Large intestine (tissue), 1 donor: ENCODE data around the gene PAXX. TPM values are rescaled to one million over a fixed set of nuclear protein-coding genes. Genes with fewer than 3 reads are reported as not detected.

Experiments used
- polyA plus RNA-seq: library from polyadenylated mRNA; unstranded; fragments of 120-200 nt; gene quantifications from one replicate; pipeline ENCODE4 v1.2.1, GENCODE V29; 2013

The PAXX gene
- polyA plus RNA-seq, 1 donor: 38.9 TPM

Other genes starting within 250 kb of the PAXX start
- 7.8 TPM for gene LCN10, start 249.5 kb upstream of the PAXX start, polyA plus RNA-seq
- gene LCN6, start 243.9 kb upstream of the PAXX start, polyA plus RNA-seq: 2.8 TPM
- 0.06 TPM for gene LCN8, start 234.2 kb upstream of the PAXX start, polyA plus RNA-seq
- gene LCN15, start 227.9 kb upstream of the PAXX start, polyA plus RNA-seq: 14.0 TPM
- gene TMEM141, start 201.1 kb upstream of the PAXX start, polyA plus RNA-seq: 324 TPM
- gene CCDC183, start 196.1 kb upstream of the PAXX start, polyA plus RNA-seq: 27.4 TPM
- 97.3 TPM for gene RABL6, start 184.5 kb upstream of the PAXX start, polyA plus RNA-seq
- 10.4 TPM for gene AJM1, start 149.9 kb upstream of the PAXX start, polyA plus RNA-seq
- 312 TPM for gene PHPT1, start 143.0 kb upstream of the PAXX start, polyA plus RNA-seq
- gene MAMDC4, start 140.1 kb upstream of the PAXX start, polyA plus RNA-seq: 772 TPM
- 585 TPM for gene EDF1, start 126.1 kb upstream of the PAXX start, polyA plus RNA-seq
- gene TRAF2, start 105.9 kb upstream of the PAXX start, polyA plus RNA-seq: 18.5 TPM
- 86.8 TPM for gene FBXW5, start 47.7 kb upstream of the PAXX start, polyA plus RNA-seq
- gene C8G, start 47.2 kb upstream of the PAXX start, polyA plus RNA-seq: 36.0 TPM
- gene LCN12, start 40.1 kb upstream of the PAXX start, polyA plus RNA-seq: 121 TPM
- gene PTGDS, start 14.9 kb upstream of the PAXX start, polyA plus RNA-seq: 4.6 TPM
- 0.09 TPM for gene LCNL1, start 9.4 kb upstream of the PAXX start, polyA plus RNA-seq
- 3.6 TPM for gene CLIC3, start 4.1 kb downstream of the PAXX start, polyA plus RNA-seq
- gene ABCA2, start 35.8 kb downstream of the PAXX start, polyA plus RNA-seq: 25.3 TPM
- gene FUT7, start 39.7 kb downstream of the PAXX start, polyA plus RNA-seq: 0.69 TPM
- gene NPDC1, start 53.8 kb downstream of the PAXX start, polyA plus RNA-seq: 42.7 TPM
- gene ENTPD2, start 61.6 kb downstream of the PAXX start, polyA plus RNA-seq: 9.9 TPM
- gene SAPCD2, start 78.1 kb downstream of the PAXX start, polyA plus RNA-seq: 12.1 TPM
- 32.4 TPM for gene UAP1L1, start 85.1 kb downstream of the PAXX start, polyA plus RNA-seq
- gene MAN1B1, start 94.6 kb downstream of the PAXX start, polyA plus RNA-seq: 39.5 TPM
- 196 TPM for gene DPP7, start 122.3 kb downstream of the PAXX start, polyA plus RNA-seq
- gene GRIN1, start 146.7 kb downstream of the PAXX start, polyA plus RNA-seq: 2.6 TPM
- gene LRRC26, start 177.6 kb downstream of the PAXX start, polyA plus RNA-seq: 12.0 TPM
- gene TMEM210, start 179.6 kb downstream of the PAXX start, polyA plus RNA-seq: not detected
- gene ANAPC2, start 196.1 kb downstream of the PAXX start, polyA plus RNA-seq: 47.0 TPM
- gene SSNA1, start 196.3 kb downstream of the PAXX start, polyA plus RNA-seq: 66.0 TPM
- gene TPRN, start 208.3 kb downstream of the PAXX start, polyA plus RNA-seq: 32.1 TPM
- 33.1 TPM for gene TMEM203, start 213.2 kb downstream of the PAXX start, polyA plus RNA-seq
- gene NDOR1, start 213.3 kb downstream of the PAXX start, polyA plus RNA-seq: 12.1 TPM
- gene RNF208, start 229.8 kb downstream of the PAXX start, polyA plus RNA-seq: 11.0 TPM
- gene CYSRT1, start 232.8 kb downstream of the PAXX start, polyA plus RNA-seq: 71.7 TPM
- 87.5 TPM for gene RNF224, start 235.1 kb downstream of the PAXX start, polyA plus RNA-seq
- gene SLC34A3, start 238.5 kb downstream of the PAXX start, polyA plus RNA-seq: 36.9 TPM
- 402 TPM for gene TUBB4B, start 248.9 kb downstream of the PAXX start, polyA plus RNA-seq